Measurements from ENCODE around the gene POP7.
"Not testable (repeated sequence)": the region's sequence is repeated elsewhere in the genome, so short reads cannot be mapped to it uniquely, and the experiment has no call there.

Gene POP7

GRCh38 chr7:100705753-100706671 is at the start of gene POP7:
Gene POP7 (plus strand): TSS chr7:100706121. CDS start chr7:100706831, 710 bp downstream.
- peak; percentile 95 for DNase-seq (ENCODE audit: insufficient read length, low spot score)
- FAIRE-seq: no peak
- peak; percentile 68 for TF ChIP-seq POLR2A (IDR thresholded peaks at IDR 0.05; ENCODE audit: low read depth, low read length)

GRCh38 chr7:100662194-100662776 is 43.6 kb upstream of the POP7 start:
- not testable (repeated sequence) for FAIRE-seq

GRCh38 chr7:100665168-100665726 is 40.7 kb upstream of the POP7 start:
- no peak for FAIRE-seq

More at GRCh38 chr7:100662194-100662776, 43.6 kb upstream of the POP7 start:
- not testable (repeated sequence) for DNase-seq (ENCODE audit: insufficient read length, low spot score)

GRCh38 chr7:100667331-100668068 is 38.4 kb upstream of the POP7 start:
- FAIRE-seq (no peak), DNase-seq (ENCODE audit: insufficient read length, low spot score) (no peak)
- no peak for TF ChIP-seq POLR2A (IDR thresholded peaks at IDR 0.05; ENCODE audit: low read depth, low read length)

More at GRCh38 chr7:100665168-100665726, 40.7 kb upstream of the POP7 start:
- TF ChIP-seq POLR2A (IDR thresholded peaks at IDR 0.05; ENCODE audit: low read depth, low read length): no peak
- no peak for DNase-seq (ENCODE audit: insufficient read length, low spot score)

GRCh38 chr7:100668069-100668449 is 37.9 kb upstream of the POP7 start:
- FAIRE-seq: no peak
- no peak for TF ChIP-seq POLR2A (IDR thresholded peaks at IDR 0.05; ENCODE audit: low read depth, low read length)
- DNase-seq (ENCODE audit: insufficient read length, low spot score): no peak

GRCh38 chr7:100669106-100669505 is 36.8 kb upstream of the POP7 start:
- DNase-seq (ENCODE audit: insufficient read length, low spot score); FAIRE-seq: not testable (repeated sequence)

GRCh38 chr7:100670074-100670473 is 35.8 kb upstream of the POP7 start:
- no peak for TF ChIP-seq POLR2A (IDR thresholded peaks at IDR 0.05; ENCODE audit: low read depth, low read length)
- no peak for DNase-seq (ENCODE audit: insufficient read length, low spot score)
- no peak for FAIRE-seq

GRCh38 chr7:100671353-100672327 is 34.3 kb upstream of the POP7 start:
- no peak for FAIRE-seq
- no peak for DNase-seq (ENCODE audit: insufficient read length, low spot score)
- no peak for TF ChIP-seq POLR2A (IDR thresholded peaks at IDR 0.05; ENCODE audit: low read depth, low read length)

GRCh38 chr7:100673302-100673941 is 32.5 kb upstream of the POP7 start, which contains the start of gene GNB2:
Gene GNB2 (plus strand): TSS chr7:100673740. CDS start chr7:100676266, 2,526 bp downstream.
- DNase-seq (ENCODE audit: insufficient read length, low spot score) (peak; percentile 95), FAIRE-seq (peak; percentile 48)
- 0 out of 2 replicates have a peak, but pooled peaks have one; percentile 19 for TF ChIP-seq POLR2A (IDR thresholded peaks at IDR 0.05; ENCODE audit: low read depth, low read length)

GRCh38 chr7:100673942-100674410 is 31.9 kb upstream of the POP7 start:
- FAIRE-seq: no peak
- TF ChIP-seq POLR2A (IDR thresholded peaks at IDR 0.05; ENCODE audit: low read depth, low read length): 0 out of 2 replicates have a peak, but pooled peaks have one; percentile 12
- DNase-seq (ENCODE audit: insufficient read length, low spot score): no peak

GRCh38 chr7:100674411-100675104 is 31.4 kb upstream of the POP7 start:
- no peak for TF ChIP-seq POLR2A (IDR thresholded peaks at IDR 0.05; ENCODE audit: low read depth, low read length)
- DNase-seq (ENCODE audit: insufficient read length, low spot score) (no peak), FAIRE-seq (no peak)

- FAIRE-seq (no peak), DNase-seq (ENCODE audit: insufficient read length, low spot score) (no peak)
- no peak for TF ChIP-seq POLR2A (IDR thresholded peaks at IDR 0.05; ENCODE audit: low read depth, low read length)
These were observed 30.8 kb upstream of the POP7 start for GRCh38 chr7:100675105-100675451.

All from H54 (cell line).